Epithelial cell of proximal tubule (primary cell): ENCODE results near the gene MYO5B. TPM values are rescaled to one million over a fixed set of nuclear protein-coding genes. Genes with fewer than 3 reads are reported as not detected.

Source experiments
- DNase-seq: peaks from one replicate; pipeline ENCODE4 v3.0.0-alpha.2; 2011; ENCODE audit warnings: low read depth
- H3K4me3 ChIP-seq: 2 replicates; pipeline ENCODE4 v1.5.1; 2011; ENCODE audit warnings: low read depth, mild to moderate bottlenecking, low read length
- total RNA-seq: library from RNA; depleted of rRNA; stranded (reverse); fragments of >200 nt; gene quantifications from 2 replicates; pipeline ENCODE4 v1.2.3, GENCODE V29; 2015
- TF ChIP-seq, protein P1 (sequence below): conservative IDR thresholded peaks from 2 replicates; pipeline ENCODE4 v1.5.1; 2012; ENCODE audit warnings: low read depth, mild to moderate bottlenecking, low read length

MYO5B gene
- total RNA-seq, 1 donor from 2014 or later = 48.4 TPM

DNA sequence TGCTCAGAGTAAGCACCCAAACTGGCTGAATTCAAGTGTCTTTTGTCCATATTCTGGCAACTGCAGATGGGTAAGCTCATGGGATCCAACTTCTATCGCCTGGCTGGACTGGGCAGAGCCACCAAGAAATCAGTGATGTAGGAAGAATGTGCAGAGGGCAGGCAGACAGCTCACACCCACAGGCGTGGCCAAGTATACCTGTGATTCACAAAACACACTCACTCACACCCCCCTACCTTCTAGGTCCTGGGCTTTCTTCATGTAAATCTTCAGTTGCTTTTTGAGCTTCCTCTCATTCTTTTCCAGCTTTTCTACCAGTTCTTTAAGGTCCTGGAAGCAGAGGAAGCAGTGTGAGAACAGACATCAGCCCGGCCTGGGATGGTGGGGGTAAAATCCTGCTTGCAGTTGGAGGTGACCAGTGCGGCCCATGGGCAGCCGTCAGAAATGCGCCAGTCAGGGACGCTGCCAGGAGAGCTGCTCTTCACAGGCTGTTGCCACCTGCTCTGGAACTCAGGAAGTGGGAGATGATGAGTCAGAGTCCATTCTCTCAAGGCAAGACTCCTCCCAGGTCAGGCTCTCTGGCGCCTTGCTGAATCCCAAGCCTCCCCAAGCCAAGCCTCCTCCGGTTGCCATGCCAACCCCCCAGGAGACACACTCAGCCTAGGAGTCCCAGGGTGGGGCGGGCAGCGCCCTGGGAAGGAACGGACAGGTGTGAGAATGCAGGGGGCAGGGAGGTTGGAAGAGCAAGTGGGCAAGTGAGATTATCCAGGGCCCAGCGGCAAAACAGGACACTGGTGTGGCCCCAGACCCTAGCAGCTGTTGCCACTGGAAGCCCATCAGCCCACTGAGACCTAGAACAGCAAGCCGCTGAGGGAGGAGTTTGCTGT is 345.4 kb downstream of the MYO5B start:
- H3K4me3 ChIP-seq = peak overlapping the region; percentile 17

DNA sequence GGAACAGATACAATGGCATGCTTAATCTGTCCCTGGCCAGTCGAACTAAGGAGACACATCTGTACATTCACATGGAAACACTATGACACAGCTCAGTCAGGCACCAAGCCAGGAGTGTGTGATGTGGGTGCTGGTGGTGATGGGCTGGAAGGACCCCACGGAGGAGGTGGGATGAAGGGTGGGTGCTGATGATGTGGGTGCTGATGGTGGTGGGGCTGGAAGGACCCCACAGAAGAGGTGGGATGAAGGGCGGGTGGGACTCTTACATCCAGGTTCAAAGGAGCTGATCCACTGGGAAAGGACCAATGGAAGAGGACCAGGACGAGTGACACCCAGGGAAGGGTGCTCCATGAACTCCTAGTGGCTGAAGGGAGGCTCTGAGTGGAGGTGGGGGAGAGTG is 346.8 kb downstream of the MYO5B start:
- no peak overlapping the region for H3K4me3 ChIP-seq
- DNase-seq = no peak
- TF ChIP-seq, protein P1, sequence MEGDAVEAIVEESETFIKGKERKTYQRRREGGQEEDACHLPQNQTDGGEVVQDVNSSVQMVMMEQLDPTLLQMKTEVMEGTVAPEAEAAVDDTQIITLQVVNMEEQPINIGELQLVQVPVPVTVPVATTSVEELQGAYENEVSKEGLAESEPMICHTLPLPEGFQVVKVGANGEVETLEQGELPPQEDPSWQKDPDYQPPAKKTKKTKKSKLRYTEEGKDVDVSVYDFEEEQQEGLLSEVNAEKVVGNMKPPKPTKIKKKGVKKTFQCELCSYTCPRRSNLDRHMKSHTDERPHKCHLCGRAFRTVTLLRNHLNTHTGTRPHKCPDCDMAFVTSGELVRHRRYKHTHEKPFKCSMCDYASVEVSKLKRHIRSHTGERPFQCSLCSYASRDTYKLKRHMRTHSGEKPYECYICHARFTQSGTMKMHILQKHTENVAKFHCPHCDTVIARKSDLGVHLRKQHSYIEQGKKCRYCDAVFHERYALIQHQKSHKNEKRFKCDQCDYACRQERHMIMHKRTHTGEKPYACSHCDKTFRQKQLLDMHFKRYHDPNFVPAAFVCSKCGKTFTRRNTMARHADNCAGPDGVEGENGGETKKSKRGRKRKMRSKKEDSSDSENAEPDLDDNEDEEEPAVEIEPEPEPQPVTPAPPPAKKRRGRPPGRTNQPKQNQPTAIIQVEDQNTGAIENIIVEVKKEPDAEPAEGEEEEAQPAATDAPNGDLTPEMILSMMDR = no peak

More for the DNA sequence above, 345.4 kb downstream of the MYO5B start:
- TF ChIP-seq, protein P1 = no peak
- peak; percentile 88 for DNase-seq

DNA sequence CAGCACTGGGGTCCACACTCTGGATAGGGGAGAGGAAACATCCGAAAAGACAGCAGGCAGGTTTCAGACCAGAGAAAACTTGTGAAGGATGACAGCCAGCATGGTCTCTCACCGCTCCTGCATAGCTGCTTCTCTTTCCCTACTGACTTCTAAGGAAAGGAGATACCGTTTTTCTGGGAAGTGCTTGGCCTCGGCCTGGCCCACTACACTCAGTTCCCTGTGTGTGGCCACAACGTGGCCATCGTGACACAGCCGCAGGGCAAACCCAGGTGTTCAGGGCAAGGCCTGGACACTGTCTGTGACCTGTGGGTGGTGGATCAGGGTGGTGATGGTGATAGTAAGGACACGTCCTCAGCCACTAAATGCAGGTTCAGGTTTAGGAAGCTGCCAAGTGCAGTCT is 347.4 kb downstream of the MYO5B start:
- TF ChIP-seq, protein P1 = no peak
- no peak overlapping the region for H3K4me3 ChIP-seq
- DNase-seq = no peak

GRCh38 chr18:49846718-49847470 is 348.1 kb downstream of the MYO5B start:
- TF ChIP-seq, protein P1 = no peak
- H3K4me3 ChIP-seq = no peak overlapping the region
- no peak for DNase-seq

DNA sequence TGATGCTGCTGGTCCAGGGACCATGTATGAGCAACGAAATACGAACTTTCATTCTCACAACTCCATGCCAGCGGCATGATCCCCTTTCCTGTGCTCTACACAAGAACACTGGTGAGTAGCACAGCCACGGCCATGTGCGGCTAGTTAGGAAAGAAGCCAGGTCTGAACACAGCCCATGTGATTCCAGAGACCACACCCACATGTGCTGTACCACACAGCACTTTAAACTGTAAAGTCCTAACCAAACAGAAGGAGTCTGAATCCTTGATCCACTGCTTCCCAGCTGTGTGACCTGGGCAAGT is 348.6 kb downstream of the MYO5B start:
- no peak for DNase-seq
- no peak overlapping the region for H3K4me3 ChIP-seq
- TF ChIP-seq, protein P1 = no peak

DNA sequence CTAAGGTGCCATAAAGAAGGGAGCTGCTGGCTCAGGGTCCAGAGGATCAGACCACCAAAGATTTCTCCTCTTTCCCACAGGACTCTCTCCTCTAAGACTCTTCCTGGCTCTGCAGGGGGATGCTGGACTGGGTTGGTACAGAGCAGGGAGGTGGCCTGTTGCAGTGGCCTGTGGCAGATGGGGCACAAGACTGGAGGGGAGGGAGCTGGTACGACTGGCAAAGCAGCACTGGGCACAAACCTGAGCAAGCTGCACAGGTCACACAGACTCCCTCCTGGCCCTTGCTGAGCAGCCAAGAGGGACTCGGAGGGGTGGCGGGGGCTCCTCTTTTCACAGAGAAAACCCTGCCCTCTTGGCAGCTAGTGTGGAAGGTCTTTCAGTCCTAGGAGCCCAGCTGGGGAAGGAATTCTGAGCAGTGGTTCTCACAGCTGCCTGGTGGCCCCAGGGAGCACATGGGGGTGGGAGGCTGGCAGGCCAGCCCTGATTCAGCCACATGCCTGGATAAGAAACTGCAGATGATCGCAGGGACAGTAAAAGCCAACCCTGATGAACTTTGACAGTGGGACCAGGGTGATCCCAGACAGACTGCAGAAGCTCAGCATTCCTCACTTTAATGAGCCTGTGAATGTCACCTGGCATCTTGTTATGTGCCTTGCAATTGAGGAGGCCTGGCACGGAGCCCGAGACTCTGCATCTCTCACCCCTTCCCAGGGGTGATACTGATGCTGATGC is 349.2 kb downstream of the MYO5B start:
- no peak overlapping the region for H3K4me3 ChIP-seq
- DNase-seq = no peak
- TF ChIP-seq, protein P1 = no peak
